K562 (cell line): ENCODE data around the gene POU1F1. TPM values are rescaled to one million over a fixed set of nuclear protein-coding genes. Genes with fewer than 3 reads are reported as not detected.

Experiments
- ATAC-seq: fragments of 200-7000 bp; cut with Tn5 transposase; 3 replicates; pipeline ENCODE4 v1.9.1; 2020; ENCODE audit warnings: moderate library complexity
- BruUV-seq: library from RNA; stranded (reverse); fragments of 400-500 nt; replicated peaks from 2 replicates; lab custom pipeline; 2021; lab: Mats Ljungman, UMichigan
- CTCF ChIA-PET: fragments of 300-600 bp; formaldehyde crosslinking; extraction: SDS; loops from one replicate; lab custom pipeline; 2021; ENCODE audit warnings: low intra/inter-chr PET ratio; lab: Yijun Ruan, JAX
- POLR2A ChIA-PET: fragments of 300-600, 350-650 bp; sonication (Branson Sonifier 250); formaldehyde crosslinking; extraction: SDS; loops from one replicate; lab custom pipeline; 2021; ENCODE audit warnings: antibody characterized with exemption, inconsistent platforms; lab: Yijun Ruan, JAX
- DNase-seq, 4 experiments: peaks; one replicate each; pipeline versions ENCODE4 v3.0.0 to v3.0.0-alpha.2; 2011 to 2018; ENCODE audit warnings: low spot score in 3 of 4, mixed read lengths in 3 of 4; ENCODE audit errors: extremely low read depth in 1 of 4
- FAIRE-seq: peaks from 2 replicates; lab custom pipeline; 2011; peaks lifted over from hg19 to GRCh38; lab: Jason Lieb, UNC
- H2AFZ ChIP-seq: 2 replicates; pipeline ENCODE4 v1.6.0; 2011; ENCODE audit warnings: low read depth, low read length, control low read depth, inconsistent platforms
- H3K27ac ChIP-seq: fragments of 200-600 bp; 3 replicates; pipeline ENCODE4 v1.8.0; 2011; ENCODE audit warnings: low read depth, mild to moderate bottlenecking, control low read depth, inconsistent platforms, low read length, moderate library complexity, mixed read lengths; ENCODE audit errors: extremely low read depth
- H3K27me3 ChIP-seq, 2 experiments: fragments of 300-600 bp in 1 of 2; 2 replicates in 1 of 2; 3 replicates in 1 of 2; pipeline versions ENCODE4 v1.6.0 to v1.8.0; 2011; ENCODE audit warnings: inconsistent platforms in 2 of 2, low read length in 2 of 2, mild to moderate bottlenecking in 1 of 2, mixed read lengths in 1 of 2, moderate library complexity in 1 of 2; ENCODE audit not compliant: control insufficient read depth in 2 of 2, insufficient read depth in 2 of 2
- H3K36me3 ChIP-seq: fragments of 300-600 bp; 3 replicates; pipeline ENCODE4 v1.8.0; 2011; ENCODE audit warnings: mild to moderate bottlenecking, low read length, inconsistent platforms; ENCODE audit not compliant: control insufficient read depth, insufficient read depth
- H3K4me1 ChIP-seq, 2 experiments: fragments of 200-600 bp in 1 of 2; replicated peaks in 1 of 2; 2 replicates in 1 of 2; 3 replicates in 1 of 2; pipeline versions ENCODE4 v1.5.1 to v1.8.0; 2011; ENCODE audit warnings: inconsistent platforms in 2 of 2, low read length in 2 of 2, mild to moderate bottlenecking in 1 of 2, mixed read lengths in 1 of 2, moderate library complexity in 1 of 2; ENCODE audit not compliant: control insufficient read depth in 2 of 2, insufficient read depth in 2 of 2
- H3K4me2 ChIP-seq: 2 replicates; pipeline ENCODE4 v1.6.1; 2011; ENCODE audit warnings: low read length, control low read depth, inconsistent platforms, mixed read lengths; ENCODE audit not compliant: insufficient read depth
- H3K4me3 ChIP-seq: fragments of 200-600 bp; sonication (generic), shearing (Covaris generic); 2 replicates; pipeline ENCODE4 v1.5.1; 2016; ENCODE audit warnings: control low read depth, inconsistent platforms
- H3K79me2 ChIP-seq: fragments of 200-600 bp; 3 replicates; pipeline ENCODE4 v1.8.0; 2011; ENCODE audit warnings: low read length, inconsistent platforms; ENCODE audit not compliant: control insufficient read depth, insufficient read depth
- H3K9ac ChIP-seq, 2 experiments: 2 replicates each; pipeline versions ENCODE4 v1.6.0 to v1.6.1; 2011; ENCODE audit warnings: low read depth in 2 of 2, low read length in 2 of 2, control low read depth in 1 of 2, inconsistent platforms in 1 of 2, mild to moderate bottlenecking in 1 of 2, mixed read lengths in 1 of 2; ENCODE audit not compliant: insufficient read depth in 1 of 2
- H3K9me1 ChIP-seq: one replicate; pipeline ENCODE4 v1.6.0; 2011; ENCODE audit warnings: inconsistent platforms, mild to moderate bottlenecking, low read length, moderate library complexity; ENCODE audit not compliant: control insufficient read depth, insufficient read depth
- H3K9me3 ChIP-seq: replicated peaks from 2 replicates; pipeline ENCODE4 v1.5.1; 2011; ENCODE audit warnings: low read depth, low read length, inconsistent platforms; ENCODE audit not compliant: control insufficient read depth, insufficient read depth
- H4K20me1 ChIP-seq: replicated peaks from 2 replicates; pipeline ENCODE4 v1.6.1; 2011; ENCODE audit warnings: low read length, inconsistent platforms, mixed read lengths; ENCODE audit not compliant: control insufficient read depth, insufficient read depth
- C11orf30 ChIP-seq: fragments of 450-650 bp; IDR thresholded peaks from 2 replicates; pipeline ENCODE4 v1.6.1; 2016; ENCODE audit warnings: low read depth, mild to moderate bottlenecking
- CHD1 ChIP-seq: fragments of 200-600 bp; sonication (generic); IDR thresholded peaks from one replicate; pipeline ENCODE4 v1.6.1; 2012; ENCODE audit warnings: mild to moderate bottlenecking, moderate library complexity, low read length, inconsistent platforms
- CLOCK ChIP-seq: fragments of 250-450 bp; sonication (Bioruptor Pico); IDR thresholded peaks from 2 replicates; pipeline ENCODE4 v1.4.0; 2020; ENCODE audit warnings: mild to moderate bottlenecking, moderate library complexity, borderline replicate concordance
- DDX20 ChIP-seq: fragments of 450-650 bp; IDR thresholded peaks from 2 replicates; pipeline ENCODE4 v1.6.1; 2016; ENCODE audit warnings: missing genetic modification characterization, low read depth, mild to moderate bottlenecking, missing compliant biosample characterization, moderate library complexity
- MITF ChIP-seq: IDR thresholded peaks from 2 replicates; pipeline ENCODE4 v1.6.1; 2014; ENCODE audit warnings: antibody characterized with exemption
- NKRF ChIP-seq: fragments of 450-650 bp; IDR thresholded peaks from 2 replicates; pipeline ENCODE4 v1.6.1; 2016; ENCODE audit warnings: borderline replicate concordance
- RFX5 ChIP-seq: IDR thresholded peaks from 2 replicates; pipeline ENCODE4 v1.6.1; 2011; ENCODE audit warnings: low read depth, mild to moderate bottlenecking, improper control_type of control experiment, low read length
- SAFB2 ChIP-seq: fragments of 200-400 bp; formaldehyde crosslinking; IDR thresholded peaks from 2 replicates; pipeline ENCODE4 v1.6.1; 2018; ENCODE audit warnings: borderline replicate concordance, low read length, low read depth, moderate library complexity; ENCODE audit not compliant: severe bottlenecking
- TFAP4 ChIP-seq: sonication (generic); formaldehyde crosslinking; IDR thresholded peaks from 2 replicates; pipeline ENCODE4 v1.8.0; 2022; ENCODE audit warnings: missing genetic modification reagents, mild to moderate bottlenecking, moderate library complexity, borderline replicate concordance
- ZNF76 ChIP-seq: fragments of 250-450 bp; sonication (Bioruptor Pico); IDR thresholded peaks from 2 replicates; pipeline ENCODE4 v1.4.0; 2020; ENCODE audit warnings: mild to moderate bottlenecking, moderate library complexity, borderline replicate concordance
- WGBS: fragments of 100-300 bp; shearing (Covaris generic); methylation state at CpG from one replicate; pipeline ENCODE4 v1.1.6; 2016; ENCODE audit warnings: low coverage, mixed read lengths; ENCODE audit not compliant: insufficient coverage; ENCODE audit errors: missing lambda C conversion rate; 5-methylcytosine and 5-hydroxymethylcytosine counted together
- in situ Hi-C: fragments of 300-500 bp; cut with MboI; formaldehyde crosslinking; loops from 4 replicates; pipeline ENCODE4 v1.15.0; 2018; ENCODE audit warnings: inconsistent platforms, mixed read lengths
- intact Hi-C: fragments of 100-400 bp; cut with micrococcal nuclease; formaldehyde crosslinking; loops from 2 replicates; pipeline ENCODE4 v1.14.2; 2022
- polyA plus RNA-seq, 8 experiments: library from polyadenylated mRNA; depleted of rRNA in 4 of 8; stranded (reverse) in 5 of 8; unstranded in 3 of 8; fragments of >200 nt; fragmentation: Nextera tagmentation in 2 of 8; fragmentation: Illumina TruSeq in 1 of 8; extraction: Ambion mirVana in 2 of 8; extraction: Trizol in 1 of 8; gene quantifications; 2 replicates each; pipeline versions ENCODE4 v1.2.1 to v1.2.3, GENCODE V29; 2011 to 2014; ENCODE audit warnings: inconsistent platforms in 1 of 8, missing spikeins in 1 of 8
- total RNA-seq, 7 experiments: library from RNA; depleted of rRNA in 6 of 7; stranded (reverse); fragments of >200 nt in 6 of 7; fragmentation: Illumina TruSeq in 2 of 7; extraction: Trizol in 2 of 7; gene quantifications; 2 replicates each; pipeline versions ENCODE4 v1.2.1 to v1.2.3, GENCODE V29; 2011 to 2021; ENCODE audit warnings: low replicate concordance in 1 of 7
- TF ChIP-seq, protein P1 (sequence below), 2 experiments: fragments of 150-350 bp in 1 of 2; IDR thresholded peaks; 2 replicates each; pipeline ENCODE4 v1.6.1; 2012 to 2016; ENCODE audit warnings: low read depth in 2 of 2, low read length in 2 of 2, mild to moderate bottlenecking in 1 of 2, moderate library complexity in 1 of 2

POU1F1 gene
- total and polyA plus RNA-seq, 9 of the 15 experiments (the other 6 are each of a cell fraction or from before 2014, with no cell fraction given): not detected

DNA sequence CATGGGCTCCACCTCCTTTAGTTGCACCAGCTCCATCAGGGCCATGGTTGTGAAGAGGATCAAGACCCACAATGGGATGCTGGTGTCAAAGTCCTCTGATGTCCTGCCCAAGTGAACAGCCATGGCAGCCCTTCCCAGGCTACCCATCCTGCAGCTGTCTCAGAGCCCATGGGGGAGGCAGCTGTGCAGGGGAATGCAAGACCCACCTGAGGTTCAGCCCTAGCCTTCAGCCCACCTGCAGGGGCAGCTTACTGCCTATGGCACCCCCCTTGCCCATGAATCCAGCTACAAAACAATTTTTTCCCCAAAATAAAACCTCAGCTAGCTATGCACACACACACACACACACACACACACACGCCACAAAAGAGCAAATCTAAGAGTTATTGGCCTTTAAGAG is 48.2 kb upstream of the POU1F1 start:
- no peak overlapping the region for H3K4me2 ChIP-seq
- no peaks in the 10 kb centered on the region for H3K4me1 ChIP-seq
- CTCF ChIA-PET: no interaction called here
- DNase-seq (no peak), ATAC-seq (no peak), FAIRE-seq (no peak)
- intact Hi-C loops (no loop called here), in situ Hi-C loops (loop anchor here (25.0 kb wide), 1 partner anchor 688 kb away; no protein-coding TSS in a partner anchor)
- H2AFZ ChIP-seq: no peak overlapping the region
- H3K9ac ChIP-seq: no peak overlapping the region
- no TSS peak for BruUV-seq
- WGBS: 0% methylated on average over 1 of the region's 1 CpG
- H4K20me1 ChIP-seq: no peaks in the 10 kb centered on the region
- H3K79me2 ChIP-seq: no peaks in the 10 kb centered on the region
- H3K9me1 ChIP-seq: no peaks in the 10 kb centered on the region
- no peak overlapping the region for H3K27ac ChIP-seq
- no peaks in the 10 kb centered on the region for H3K9me3 ChIP-seq
- POLR2A ChIA-PET: interaction anchor here (0.9 kb wide), 1 partner anchor 8 kb away, joined by 3 read pairs; no protein-coding TSS in a partner anchor
- no peaks in the 10 kb centered on the region for H3K27me3 ChIP-seq
- H3K4me3 ChIP-seq: no peak overlapping the region
- H3K36me3 ChIP-seq: no peaks in the 10 kb centered on the region
- TF ChIP-seq ZNF76 (no peak), CHD1 (no peak), TFAP4 (no peak), C11orf30 (no peak), MITF (no peak), SAFB2 (no peak), CLOCK (no peak), NKRF (no peak), DDX20 (tag) (no peak), RFX5 (no peak)
- TF ChIP-seq, protein P1, sequence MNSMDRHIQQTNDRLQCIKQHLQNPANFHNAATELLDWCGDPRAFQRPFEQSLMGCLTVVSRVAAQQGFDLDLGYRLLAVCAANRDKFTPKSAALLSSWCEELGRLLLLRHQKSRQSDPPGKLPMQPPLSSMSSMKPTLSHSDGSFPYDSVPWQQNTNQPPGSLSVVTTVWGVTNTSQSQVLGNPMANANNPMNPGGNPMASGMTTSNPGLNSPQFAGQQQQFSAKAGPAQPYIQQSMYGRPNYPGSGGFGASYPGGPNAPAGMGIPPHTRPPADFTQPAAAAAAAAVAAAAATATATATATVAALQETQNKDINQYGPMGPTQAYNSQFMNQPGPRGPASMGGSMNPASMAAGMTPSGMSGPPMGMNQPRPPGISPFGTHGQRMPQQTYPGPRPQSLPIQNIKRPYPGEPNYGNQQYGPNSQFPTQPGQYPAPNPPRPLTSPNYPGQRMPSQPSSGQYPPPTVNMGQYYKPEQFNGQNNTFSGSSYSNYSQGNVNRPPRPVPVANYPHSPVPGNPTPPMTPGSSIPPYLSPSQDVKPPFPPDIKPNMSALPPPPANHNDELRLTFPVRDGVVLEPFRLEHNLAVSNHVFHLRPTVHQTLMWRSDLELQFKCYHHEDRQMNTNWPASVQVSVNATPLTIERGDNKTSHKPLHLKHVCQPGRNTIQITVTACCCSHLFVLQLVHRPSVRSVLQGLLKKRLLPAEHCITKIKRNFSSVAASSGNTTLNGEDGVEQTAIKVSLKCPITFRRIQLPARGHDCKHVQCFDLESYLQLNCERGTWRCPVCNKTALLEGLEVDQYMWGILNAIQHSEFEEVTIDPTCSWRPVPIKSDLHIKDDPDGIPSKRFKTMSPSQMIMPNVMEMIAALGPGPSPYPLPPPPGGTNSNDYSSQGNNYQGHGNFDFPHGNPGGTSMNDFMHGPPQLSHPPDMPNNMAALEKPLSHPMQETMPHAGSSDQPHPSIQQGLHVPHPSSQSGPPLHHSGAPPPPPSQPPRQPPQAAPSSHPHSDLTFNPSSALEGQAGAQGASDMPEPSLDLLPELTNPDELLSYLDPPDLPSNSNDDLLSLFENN (IDR thresholded peaks at IDR 0.05; ENCODE audit: low read depth in 2 of 2, low read length in 2 of 2): no peak
